HG03520 (cell line): ENCODE data around the gene MAPK12.

ENCODE experiments used
- ATAC-seq: cut with Tn5 transposase; IDR thresholded peaks from one replicate; pipeline ENCODE4 v1.9.1; 2021; ENCODE audit warnings: mild to moderate bottlenecking, moderate library complexity; ENCODE audit not compliant: unreplicated experiment

Gene MAPK12

DNA sequence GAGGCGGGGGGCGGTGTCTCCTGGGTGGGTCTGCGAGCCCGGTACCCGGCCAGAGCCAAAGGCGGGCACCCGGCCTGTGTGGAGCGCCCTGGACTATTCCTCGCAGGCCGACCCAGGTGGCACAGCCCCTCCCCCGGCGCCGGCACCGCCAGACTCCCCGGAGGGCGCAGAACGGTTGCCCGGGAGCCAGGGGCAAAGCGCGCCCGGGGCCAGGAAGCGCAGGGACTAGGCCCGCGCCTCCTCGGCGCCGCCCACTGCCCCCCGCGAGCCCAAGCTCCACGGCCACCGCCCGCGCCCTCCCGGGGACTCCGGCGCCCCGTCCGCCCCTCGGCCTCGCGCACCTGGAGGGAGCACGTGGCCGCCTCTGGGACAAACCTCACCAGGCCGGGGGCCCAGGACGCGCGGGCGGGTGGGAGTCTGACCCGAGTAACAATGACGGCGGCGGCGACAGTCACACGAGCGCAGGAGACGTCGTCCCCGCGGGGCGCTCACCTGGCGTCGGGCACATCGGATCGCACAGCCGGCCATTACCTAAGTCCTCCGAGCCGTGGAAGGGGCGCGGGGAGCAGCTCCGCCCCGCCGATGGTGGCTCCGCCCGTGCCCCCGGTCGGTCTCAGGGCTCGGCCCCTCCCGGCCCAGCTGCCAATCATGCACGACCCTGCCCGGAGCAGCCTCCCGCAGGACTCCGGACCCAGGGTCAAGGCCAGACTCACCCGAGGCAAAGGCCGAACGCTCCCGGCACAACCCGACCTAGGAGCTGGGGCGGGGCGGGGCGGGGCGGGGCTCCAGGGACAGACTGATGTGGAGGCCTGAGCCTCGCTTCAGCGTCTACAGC, 38.5 kb upstream of the MAPK12 start:
- ATAC-seq: no peak

DNA sequence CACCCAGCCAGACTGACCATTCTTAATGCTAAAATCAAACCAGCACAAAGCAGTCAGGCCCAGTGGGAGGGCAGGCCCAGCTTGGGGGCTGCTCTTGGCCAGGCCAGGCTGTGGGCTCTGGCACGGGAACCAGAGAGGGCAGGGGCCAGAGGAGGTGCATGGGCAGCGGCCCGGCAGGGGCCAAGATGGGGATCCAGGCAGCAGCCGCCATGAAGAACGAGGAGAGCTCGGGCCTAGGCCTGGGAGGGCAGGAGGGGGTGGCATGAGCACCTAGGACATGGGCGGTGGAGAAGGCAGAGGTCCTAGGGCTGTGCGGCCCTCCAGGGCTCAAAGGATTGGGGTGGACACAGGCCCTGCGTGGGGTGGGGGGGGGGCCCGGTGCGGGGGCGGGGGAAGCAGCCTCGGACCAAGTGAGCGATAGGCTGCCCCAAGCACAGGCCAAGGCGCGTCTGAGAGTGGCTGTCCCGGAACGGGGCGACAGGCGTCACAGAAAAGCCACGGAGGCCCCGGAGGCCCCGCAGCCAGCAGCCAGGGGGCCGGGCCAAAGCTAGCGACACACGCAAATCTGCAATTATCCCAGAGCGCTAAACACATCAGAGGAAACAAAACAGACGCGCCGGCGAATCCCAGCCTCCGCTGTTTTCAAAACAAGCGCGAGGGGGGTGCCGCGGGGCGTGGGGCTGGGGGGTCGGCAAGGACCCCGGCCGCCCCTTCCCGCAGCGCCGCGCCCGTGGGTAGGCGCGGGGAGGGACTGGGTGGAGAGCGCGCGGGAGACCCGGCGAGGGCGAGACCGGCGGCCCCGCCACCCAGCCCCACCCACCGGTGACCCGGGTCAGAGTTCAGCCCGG, 37.7 kb upstream of the MAPK12 start:
- ATAC-seq: no peak

DNA sequence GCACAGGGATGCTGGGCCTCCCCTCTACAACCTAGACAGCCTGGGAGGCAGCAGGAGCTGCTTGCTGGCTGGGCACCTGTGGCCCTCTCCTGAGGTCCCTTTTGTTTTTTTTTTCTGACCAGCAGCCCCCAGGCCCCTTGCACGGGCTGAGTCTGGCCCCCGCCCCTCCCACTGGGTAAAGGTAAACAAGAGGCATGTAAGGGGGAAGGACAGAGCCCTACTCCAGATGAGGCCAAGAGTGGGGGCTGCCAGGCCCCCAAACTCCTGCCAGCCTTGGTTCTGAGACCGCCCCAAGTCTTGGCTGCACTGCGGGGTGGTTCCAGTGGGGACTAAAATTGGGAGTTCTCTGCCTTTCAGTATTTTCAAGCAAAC, 36.8 kb upstream of the MAPK12 start:
- no peak for ATAC-seq

DNA sequence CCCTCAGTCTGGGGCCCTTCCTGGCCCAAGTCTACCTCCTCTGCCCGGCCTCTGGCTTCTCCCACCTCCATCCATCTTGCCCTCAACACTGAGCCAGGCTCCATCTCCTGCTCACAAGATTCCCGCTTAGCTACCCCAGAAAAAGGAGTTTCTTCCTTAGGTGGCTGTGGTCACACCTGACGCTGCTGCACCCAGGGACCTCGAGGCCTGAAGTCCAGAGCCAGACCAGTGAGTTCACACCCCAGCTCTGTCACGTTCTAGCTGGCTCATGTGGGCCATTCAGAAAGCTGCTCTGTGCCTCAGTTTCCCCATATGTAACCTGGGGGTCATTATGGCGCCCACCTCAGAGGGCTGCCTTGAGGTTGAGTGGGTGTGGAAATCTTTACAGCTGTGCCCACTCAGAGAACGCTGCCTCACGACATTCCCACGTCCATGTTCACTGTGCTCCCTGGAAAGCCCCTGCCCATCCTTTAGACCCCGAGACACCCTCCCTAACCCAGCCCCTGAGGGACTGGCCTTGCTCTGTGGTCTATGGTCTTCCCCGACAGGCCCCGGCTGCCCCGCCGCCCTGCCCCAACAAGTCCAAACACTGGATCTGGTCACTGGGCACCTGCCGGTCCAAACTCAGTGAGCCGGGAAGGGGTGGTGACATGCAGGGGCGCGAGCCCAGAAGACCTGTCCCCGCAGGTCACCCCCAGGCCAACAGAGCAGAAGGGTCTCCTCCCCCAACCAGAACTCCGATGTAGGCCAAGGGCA, 36.2 kb upstream of the MAPK12 start:
- no peak for ATAC-seq

DNA sequence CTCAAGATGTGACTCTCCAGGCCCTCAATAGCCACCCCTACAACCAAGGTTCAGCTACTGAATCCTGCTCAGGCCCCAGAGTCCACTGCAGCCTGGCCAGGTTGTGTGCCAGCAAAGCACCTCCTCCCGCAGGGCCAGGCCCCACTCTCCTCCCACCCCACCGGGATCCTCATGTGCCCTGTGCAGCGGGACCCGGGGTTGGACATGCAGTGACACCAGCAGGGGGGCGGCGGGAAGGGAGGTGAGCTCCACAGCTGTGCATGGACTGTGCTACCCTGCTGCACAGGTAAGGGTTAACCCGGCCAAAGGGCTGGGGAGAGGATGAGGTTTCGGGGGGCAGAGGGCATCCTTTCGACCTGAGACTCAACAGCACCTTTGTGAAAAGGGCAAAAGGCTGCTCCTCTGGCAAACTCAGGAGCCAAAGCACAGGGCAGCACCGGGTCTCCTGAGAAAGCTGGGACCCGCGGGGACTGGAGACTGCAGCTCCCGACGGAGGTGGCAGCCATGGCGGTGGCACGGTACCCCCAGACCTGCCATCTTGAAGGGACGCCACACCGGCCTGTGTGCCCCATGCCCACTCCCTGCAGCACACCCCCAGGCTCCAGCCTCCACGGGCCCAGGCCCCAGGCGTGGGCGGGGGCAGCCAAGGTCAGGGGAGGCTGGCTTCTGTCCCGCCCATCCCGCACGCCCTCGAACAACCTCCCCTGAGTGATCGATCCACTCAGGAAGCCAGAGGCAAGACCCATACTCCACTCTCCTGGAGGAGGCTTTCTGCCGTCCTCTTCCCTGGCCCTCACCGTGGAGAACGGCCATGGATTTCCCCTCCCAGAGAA, 35.4 kb upstream of the MAPK12 start:
- ATAC-seq: no peak

DNA sequence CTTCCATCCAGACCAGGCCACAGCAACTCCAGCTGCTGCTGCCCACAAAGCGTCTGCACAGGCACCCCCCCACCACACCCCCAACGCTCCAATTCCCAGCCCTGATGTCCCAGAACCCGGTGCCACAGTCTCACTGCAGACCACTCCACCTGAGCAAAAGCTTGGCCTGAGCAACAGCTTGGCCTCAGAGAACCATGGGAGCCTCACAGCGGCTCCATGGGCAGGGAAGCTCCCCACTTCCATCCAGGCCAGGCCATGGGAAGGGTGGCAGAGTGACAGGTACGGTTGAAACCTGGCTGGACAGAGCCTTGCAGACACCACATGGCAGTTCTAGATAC, 32.8 kb upstream of the MAPK12 start:
- no peak for ATAC-seq

DNA sequence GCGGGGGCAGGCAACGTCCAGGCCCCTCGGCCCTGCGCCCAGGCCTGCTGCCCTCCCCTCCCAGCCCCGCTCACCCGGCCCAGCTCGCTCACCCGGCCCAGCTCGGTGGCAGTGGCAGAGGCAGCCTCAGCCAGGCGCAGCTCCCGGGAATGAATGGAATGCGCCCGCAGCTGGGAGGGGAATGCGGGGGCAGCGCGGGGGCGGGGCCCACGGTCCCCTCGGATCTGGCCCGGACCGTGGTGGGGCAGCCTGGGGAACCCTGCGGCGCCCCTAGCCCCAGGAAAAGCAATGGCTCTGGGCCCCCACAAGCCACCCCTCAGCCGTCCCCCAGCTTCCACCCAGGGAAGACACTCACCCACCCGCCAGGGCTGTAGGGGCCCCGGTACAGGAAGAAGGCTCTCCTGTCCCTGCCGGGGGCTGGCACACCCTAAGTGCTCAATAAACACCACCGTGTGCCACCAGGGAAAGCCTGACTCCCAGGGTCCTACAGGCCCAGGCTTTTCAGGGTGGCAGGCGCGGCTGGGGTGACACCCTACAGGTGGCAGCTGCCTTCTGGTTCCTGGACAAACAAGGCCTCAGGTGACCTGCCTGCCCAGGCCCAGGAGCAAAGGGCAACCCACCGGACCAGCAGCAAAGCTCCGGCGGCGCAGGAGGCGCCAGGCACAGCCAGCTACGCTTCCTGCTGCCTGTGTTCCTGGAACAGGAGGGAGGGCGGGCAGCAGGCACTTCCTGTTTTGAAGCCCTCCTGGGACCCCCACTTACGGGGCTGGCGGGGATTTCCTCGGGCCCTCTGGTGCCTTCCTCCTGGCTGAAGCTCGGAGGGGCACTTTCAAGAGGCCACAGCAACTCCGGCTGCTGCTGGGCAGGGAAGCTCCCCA, 32.2 kb upstream of the MAPK12 start:
- no peak for ATAC-seq

DNA sequence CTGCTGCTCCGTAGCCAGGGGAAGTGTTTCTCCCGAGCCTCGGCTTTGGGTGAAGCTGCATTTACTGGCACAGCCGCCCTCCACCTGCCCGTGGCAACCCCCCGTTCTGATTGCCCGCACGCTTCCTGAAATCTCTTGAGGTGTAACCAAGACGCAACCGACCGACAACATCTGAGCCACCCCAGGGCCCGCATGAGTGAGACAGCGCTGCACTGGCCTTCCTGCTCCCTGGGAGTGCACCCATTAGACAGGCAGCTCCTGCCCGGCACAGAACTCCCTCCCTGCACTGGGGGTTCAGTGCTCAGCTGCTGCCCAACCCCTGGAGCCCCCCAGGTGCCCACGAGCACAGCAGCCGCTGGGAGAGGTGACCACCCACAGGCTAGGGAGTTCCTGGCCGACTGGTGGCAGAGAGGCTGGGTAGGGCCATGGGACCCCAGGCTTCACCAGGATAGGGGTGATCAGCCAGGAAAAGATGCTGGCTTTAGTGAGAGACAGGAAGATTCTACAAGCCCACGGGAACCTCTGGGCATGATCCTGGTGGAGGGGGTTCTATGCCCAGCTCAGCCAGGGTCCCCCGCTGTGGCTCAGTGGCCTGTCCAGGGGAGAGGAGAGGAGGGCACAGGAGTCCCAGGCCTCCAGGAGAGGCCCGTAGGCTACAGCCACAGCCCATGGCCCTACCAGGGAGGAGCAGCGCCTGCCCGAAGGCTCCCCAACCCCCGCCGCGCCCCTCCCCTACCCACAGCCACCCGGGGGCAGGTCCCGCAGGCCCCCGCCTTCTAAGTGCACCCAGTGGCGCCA, 31.4 kb upstream of the MAPK12 start:
- ATAC-seq: no peak

DNA sequence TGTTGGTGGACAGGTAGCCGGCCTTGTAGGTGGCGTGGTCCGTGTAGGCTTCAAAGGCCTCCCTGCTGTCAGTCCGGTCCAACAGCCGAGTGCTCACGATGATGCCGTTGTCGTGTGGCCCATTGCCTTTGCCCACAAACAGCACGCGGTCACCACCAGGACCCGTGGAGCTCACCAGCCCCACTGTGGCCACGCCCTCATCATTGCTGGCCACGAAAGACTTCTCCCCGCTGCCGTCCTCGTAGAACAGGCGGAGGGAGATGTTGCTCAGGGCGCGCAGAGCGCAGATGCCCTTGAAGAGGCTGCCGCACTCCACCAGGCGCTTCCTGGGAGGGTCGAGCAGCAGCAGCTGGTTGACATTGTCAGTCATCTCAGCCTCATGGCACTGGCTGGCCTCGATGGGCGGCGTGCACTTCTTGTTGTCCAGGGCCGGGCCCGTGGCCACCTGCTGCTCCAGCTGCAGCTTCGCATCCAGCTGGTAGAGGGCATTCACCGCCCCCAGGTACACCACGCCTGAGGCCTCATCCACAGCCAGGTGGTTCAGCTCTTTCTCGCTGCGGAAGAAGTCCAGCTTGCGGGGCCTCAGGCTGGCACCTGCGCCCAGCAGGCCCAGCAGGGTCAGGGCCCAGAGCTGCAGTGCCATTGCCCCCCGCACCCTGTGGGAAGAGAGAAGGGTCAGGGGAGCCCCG, 28.6 kb upstream of the MAPK12 start:
- no peak for ATAC-seq

DNA sequence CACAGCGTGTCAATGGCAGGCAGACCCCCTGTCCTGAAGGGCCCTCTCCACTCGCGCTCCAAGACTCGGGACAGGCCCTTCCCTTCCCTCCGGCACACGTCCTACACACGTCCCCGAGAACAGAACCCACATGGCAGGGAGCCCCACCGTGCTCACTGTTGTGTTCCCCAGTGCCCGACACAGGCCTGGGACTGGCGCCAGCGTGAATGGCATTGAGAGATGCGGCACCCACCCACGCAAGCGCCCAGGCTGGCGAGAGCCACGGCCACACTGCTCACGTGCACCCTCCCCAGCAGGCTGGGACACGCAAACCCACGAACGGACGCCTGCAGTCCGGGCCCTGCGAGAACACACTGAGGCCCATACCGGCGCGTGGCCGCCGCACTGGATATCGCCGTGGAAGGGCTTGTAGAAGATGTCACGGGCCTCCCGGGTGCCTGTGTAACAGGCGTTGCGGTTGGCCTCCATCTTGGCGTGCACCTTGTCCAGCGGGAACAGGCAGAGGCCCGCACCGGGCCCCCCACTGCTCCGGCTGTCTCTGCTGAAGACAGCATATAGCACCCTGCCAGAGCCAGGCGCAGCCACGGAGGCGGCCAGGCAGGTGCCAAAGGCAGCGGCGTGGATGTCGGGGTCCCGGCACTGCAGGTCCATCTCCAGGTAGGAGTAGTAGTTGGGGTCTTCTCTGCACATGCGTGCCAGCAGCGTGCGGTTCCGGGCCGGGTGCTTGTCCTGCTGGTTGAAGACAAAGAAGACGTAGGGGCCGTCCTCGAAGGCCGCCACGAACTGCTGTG, 27.9 kb upstream of the MAPK12 start:
- ATAC-seq: no peak

DNA sequence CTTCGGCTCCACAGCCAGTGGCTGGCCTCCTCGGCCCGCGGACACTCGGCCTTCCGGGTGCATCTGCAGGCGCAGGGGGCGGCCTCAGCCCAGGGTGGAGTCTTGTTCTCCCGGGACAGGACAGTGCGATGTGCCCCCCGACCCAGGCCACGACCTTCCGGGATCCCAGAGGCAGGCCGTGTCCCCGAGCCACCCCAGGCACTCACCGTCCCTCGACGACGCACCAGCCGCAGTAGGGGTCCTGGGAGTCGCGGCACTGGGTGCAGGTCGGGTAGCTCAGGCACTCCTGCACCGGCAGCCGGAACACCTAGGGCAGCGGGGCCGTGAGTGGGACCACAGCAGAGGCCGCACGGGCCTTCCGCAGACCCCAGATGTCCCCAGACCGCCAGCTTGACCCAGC, 26.2 kb upstream of the MAPK12 start:
- ATAC-seq: no peak

DNA sequence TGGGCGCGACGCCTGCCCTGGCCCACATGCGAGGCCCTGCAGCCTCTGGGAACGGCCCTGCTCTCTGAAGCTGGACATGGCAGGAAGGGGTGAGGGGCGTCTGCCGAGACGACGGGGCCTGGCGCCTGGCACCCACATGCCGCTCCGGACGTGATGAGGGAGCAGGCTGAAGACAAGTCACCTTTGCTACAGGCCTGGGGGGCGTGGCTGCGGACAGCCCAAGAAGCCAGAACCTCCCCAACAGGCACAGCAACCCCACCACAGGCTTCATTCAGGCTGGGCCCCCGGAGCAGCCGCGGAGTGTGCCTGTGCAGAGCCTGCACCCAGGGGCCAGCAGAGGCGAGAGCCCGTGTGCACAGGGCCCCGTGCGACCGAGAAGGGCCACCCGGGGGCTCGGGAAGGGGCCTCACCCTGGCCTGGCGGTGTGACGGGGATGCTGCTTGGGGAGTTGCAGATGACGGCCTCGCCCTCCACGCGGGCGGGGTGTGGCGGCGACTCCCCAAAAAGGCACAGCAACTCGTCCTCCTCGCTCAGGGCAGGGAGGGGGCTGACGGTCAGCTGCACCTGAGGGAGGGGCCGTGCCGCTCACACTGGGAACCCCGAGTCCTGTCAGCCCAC, 25.3 kb upstream of the MAPK12 start:
- ATAC-seq: no peak

DNA sequence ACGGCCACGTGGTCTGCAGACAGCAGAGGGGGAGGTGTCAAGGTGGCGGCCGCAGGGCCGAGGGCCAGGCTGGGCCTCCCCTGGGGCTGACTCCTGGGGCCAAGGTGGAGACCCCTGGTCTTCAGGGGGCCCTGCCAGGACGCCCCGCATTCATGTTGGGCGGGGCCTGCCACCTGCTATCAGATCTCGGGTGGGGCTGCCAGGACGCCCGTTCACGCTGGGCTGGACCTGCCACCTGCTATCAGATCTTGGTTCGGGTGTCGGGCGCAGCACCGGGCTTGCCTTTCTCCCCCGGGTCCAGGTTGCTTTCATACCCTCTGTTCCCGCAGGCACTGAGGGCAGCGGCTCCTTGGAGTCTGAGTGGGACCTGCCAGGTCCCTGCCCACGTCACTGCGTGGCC, 24.8 kb upstream of the MAPK12 start:
- no peak for ATAC-seq

DNA sequence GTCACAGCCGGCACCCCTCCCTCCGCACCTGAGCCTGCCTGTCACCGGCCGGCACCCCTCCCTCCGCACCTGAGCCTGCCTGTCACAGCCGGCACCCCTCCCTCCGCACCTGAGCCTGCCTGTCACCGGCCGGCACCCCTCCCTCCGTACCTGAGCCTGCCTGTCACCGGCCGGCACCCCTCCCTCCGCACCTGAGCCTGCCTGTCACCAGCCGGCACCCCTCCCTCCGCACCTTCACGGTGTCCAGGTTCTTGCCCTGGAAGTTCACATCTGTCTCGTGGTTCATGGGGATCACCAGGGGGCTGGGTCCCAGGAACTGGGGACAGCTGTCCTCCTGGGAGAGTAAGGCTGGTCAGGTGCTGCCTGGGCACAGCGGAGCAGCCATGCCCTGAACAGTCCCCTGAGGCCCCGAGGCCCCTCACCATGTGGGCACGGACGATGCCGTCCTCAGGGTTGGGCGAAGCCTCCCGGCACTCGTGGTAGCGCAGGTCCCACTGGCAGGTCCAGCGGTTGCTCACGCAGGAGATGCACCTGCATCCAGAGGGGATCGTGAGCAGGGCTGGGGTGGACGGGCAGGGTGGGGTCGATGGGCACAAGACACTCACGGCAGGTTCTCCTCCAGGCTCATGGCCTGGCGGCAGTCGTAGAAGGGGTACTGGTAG, 24.2 kb upstream of the MAPK12 start:
- no peak for ATAC-seq

DNA sequence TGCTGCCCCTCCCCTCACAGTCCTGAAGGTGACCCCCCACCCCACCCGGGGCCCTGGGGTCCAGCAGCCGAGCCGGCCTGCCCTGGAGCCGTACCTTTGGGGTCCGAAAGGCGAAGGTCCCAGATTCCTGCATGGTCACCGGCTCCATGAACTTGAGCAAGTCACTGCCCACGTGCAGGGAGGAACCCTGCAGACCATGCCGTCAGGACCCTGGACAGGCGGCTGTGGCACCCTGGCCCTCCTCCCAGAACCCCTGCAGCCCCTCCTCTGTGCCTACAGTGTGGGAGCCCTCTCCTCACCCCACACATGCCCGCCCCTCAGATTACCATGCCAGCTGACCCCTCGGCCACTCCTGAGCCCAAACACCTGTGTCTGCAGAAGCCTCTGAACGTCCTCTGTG, 23.0 kb upstream of the MAPK12 start:
- ATAC-seq: no peak

DNA sequence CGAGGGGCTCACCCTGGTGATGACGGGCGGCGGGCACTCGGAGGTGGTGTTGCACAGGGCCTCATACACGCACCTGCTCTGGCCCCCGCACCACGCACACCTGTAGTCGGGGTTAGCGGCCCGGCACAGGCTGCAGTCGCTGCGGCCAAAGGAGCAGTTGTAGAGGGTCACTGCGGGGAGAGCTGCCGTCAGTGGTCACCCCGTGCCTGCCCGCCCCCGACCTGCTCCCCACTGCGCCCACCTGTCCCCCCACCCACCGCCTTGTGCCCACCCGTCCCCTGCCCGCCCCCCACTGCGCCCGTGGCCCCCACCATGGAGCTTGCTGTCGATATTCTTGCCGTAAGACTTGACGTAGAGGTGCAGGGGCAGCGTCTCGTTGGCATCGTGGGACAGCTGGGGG, 22.3 kb upstream of the MAPK12 start:
- ATAC-seq: no peak
